AG04450 (cell line): ENCODE results near the gene FBXL4. TPM values are rescaled to one million over a fixed set of nuclear protein-coding genes. Genes with fewer than 3 reads are reported as not detected.

Experiments used
- CTCF ChIA-PET: fragments of 300-600, 350-600 bp; formaldehyde crosslinking; extraction: SDS; loops from one replicate; lab custom pipeline; 2022; ENCODE audit warnings: antibody characterized with exemption, inconsistent platforms; lab: Charles Lee
- POLR2A ChIA-PET: fragments of 350-600 bp; formaldehyde crosslinking; extraction: SDS; loops from one replicate; lab custom pipeline; 2021; ENCODE audit warnings: antibody characterized with exemption, inconsistent platforms; lab: Yijun Ruan, JAX
- DNase-seq: peaks from one replicate; pipeline ENCODE4 v3.0.0-alpha.2; 2011; ENCODE audit warnings: low read depth, low spot score
- H3K27ac ChIP-seq: one replicate; pipeline ENCODE4 v1.5.1; 2012; ENCODE audit warnings: low read depth, low read length, control low read depth
- H3K27me3 ChIP-seq: one replicate; pipeline ENCODE4 v1.6.0; 2012; ENCODE audit warnings: low read length; ENCODE audit not compliant: control insufficient read depth, insufficient read depth
- H3K4me3 ChIP-seq: 2 replicates; pipeline ENCODE4 v1.5.1; 2011; ENCODE audit warnings: mild to moderate bottlenecking, low read depth, low read length, control low read depth
- H3K9me3 ChIP-seq: 2 replicates; pipeline ENCODE4 v1.5.1; 2012; ENCODE audit warnings: low read length; ENCODE audit not compliant: control insufficient read depth, insufficient read depth
- CTCF ChIP-seq: IDR thresholded peaks from 2 replicates; pipeline ENCODE4 v1.5.1; 2011; ENCODE audit warnings: low read depth, low read length, control low read depth, inconsistent platforms
- polyA plus RNA-seq: library from polyadenylated mRNA; depleted of rRNA; stranded (reverse); fragments of >200 nt; gene quantifications from 2 replicates; pipeline ENCODE4 v1.2.3, GENCODE V29; 2011

Gene FBXL4
- polyA plus RNA-seq, 1 experiment = 20.1 TPM

GRCh38 chr6:98929498-98930060 is 18.2 kb downstream of the FBXL4 start:
- Histone ChIP-seq H3K4me3 (no peak overlapping the region), H3K27me3 (no peaks in the 10 kb centered on the region), H3K27ac (no peak overlapping the region), H3K9me3 (no peaks in the 10 kb centered on the region)
- CTCF ChIA-PET = no interaction called here
- POLR2A ChIA-PET = no interaction called here
- DNase-seq = no peak
- TF ChIP-seq CTCF = no peak

GRCh38 chr6:98928688-98929087 is 19.1 kb downstream of the FBXL4 start:
- no peaks in the 10 kb centered on the region for H3K27me3 ChIP-seq
- POLR2A ChIA-PET = no interaction called here
- no peaks in the 10 kb centered on the region for H3K9me3 ChIP-seq
- CTCF ChIA-PET = no interaction called here
- DNase-seq = no peak
- TF ChIP-seq CTCF = no peak
- H3K4me3 ChIP-seq = no peak overlapping the region
- no peak overlapping the region for H3K27ac ChIP-seq

GRCh38 chr6:98927534-98927933 is 20.2 kb downstream of the FBXL4 start:
- CTCF ChIA-PET = no interaction called here
- Histone ChIP-seq H3K9me3 (no peaks in the 10 kb centered on the region), H3K27me3 (no peaks in the 10 kb centered on the region), H3K27ac (no peak overlapping the region), H3K4me3 (no peak overlapping the region)
- no peak for TF ChIP-seq CTCF
- DNase-seq = no peak
- POLR2A ChIA-PET = no interaction called here

- CTCF ChIA-PET = interaction anchor here (1.1 kb wide), 1 partner anchor 193 kb away, joined by 3 read pairs; no protein-coding TSS in a partner anchor
- DNase-seq = no peak
- Histone ChIP-seq H3K9me3 (no peaks in the 10 kb centered on the region), H3K27me3 (no peaks in the 10 kb centered on the region), H3K4me3 (no peak overlapping the region), H3K27ac (no peak overlapping the region)
- POLR2A ChIA-PET = no interaction called here
- TF ChIP-seq CTCF = no peak
These were observed 21.9 kb downstream of the FBXL4 start for GRCh38 chr6:98925831-98926230.

- H3K4me3 ChIP-seq = no peak overlapping the region
- POLR2A ChIA-PET = no interaction called here
- H3K27me3 ChIP-seq = no peaks in the 10 kb centered on the region
- H3K9me3 ChIP-seq = no peaks in the 10 kb centered on the region
- no peak for DNase-seq
- H3K27ac ChIP-seq = no peak overlapping the region
- CTCF ChIA-PET = no interaction called here
- TF ChIP-seq CTCF = no peak
These were observed 23.1 kb downstream of the FBXL4 start for GRCh38 chr6:98924647-98925046.
